ENCODE results near the gene MGAT5B. TPM values are rescaled to one million over a fixed set of nuclear protein-coding genes. Genes with fewer than 3 reads are reported as not detected.

MGAT5B gene
- total RNA-seq, 5 donors from 2014 or later (not counting 1 experiment from before 2014, with no cell fraction given), result 0.15 to 2.4 (median 0.79) TPM

DNA sequence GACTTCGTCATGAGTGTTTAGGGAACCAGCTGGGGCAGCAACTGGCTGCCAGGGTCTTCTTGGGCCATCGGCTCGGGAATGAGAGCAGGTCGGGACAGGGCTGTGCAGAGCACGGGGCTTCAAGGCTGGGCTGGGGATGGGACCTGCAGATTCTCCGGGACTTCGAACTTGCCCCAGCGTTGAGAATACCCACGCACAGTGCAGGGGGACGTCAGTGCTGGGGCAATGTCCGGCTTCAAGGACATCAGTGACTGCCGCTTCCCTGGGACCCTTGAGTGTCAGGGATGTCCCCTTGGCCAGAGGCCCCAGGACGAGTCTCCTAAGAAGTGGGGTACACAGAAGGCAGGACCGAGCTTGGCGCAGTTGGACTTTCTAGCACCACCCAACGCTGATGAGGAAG is 76.3 kb downstream of the MGAT5B start:
- ChIA-PET CTCF (no interaction called here), POLR2A (no interaction called here)
- no peak for ATAC-seq (replicated peaks in 1 of 4)
- Mint-ChIP-seq H3K27ac (no peak overlapping the region), H3K36me3 (no peaks in the 10 kb centered on the region), H3K4me1 (no peaks in the 10 kb centered on the region), H3K4me3 (no peak overlapping the region), H3K27me3 (no peaks in the 10 kb centered on the region), H3K9me3 (no peaks in the 10 kb centered on the region)
- Histone ChIP-seq H3K27me3 (replicated peaks in 1 of 2; ENCODE audit: control insufficient read depth in 2 of 2, extremely low read depth in 1 of 2, insufficient read depth in 2 of 2, low read length in 1 of 2) (peaks cover 0 to 22% of the 10 kb centered on the region in 2 experiments), H3K4me1 (ENCODE audit: control insufficient read depth in 1 of 2, extremely low read depth in 1 of 2, insufficient read depth in 2 of 2, low read length in 2 of 2) (no peaks in the 10 kb centered on the region), H3K27ac (ENCODE audit: low read length) (no peak overlapping the region), H3K9me3 (no peaks in the 10 kb centered on the region), H3K4me3 (ENCODE audit: control insufficient read depth in 1 of 2, extremely low read depth in 1 of 2, low read length in 1 of 2) (no peak overlapping the region), H3K36me3 (ENCODE audit: control insufficient read depth in 2 of 2, extremely low read depth in 1 of 2, insufficient read depth in 1 of 2, low read length in 1 of 2) (no peaks in the 10 kb centered on the region)
- WGBS (ENCODE audit: insufficient coverage), result 82% methylated on average over 15 of the region's 16 CpGs
- DNase-seq, result no peak

DNA sequence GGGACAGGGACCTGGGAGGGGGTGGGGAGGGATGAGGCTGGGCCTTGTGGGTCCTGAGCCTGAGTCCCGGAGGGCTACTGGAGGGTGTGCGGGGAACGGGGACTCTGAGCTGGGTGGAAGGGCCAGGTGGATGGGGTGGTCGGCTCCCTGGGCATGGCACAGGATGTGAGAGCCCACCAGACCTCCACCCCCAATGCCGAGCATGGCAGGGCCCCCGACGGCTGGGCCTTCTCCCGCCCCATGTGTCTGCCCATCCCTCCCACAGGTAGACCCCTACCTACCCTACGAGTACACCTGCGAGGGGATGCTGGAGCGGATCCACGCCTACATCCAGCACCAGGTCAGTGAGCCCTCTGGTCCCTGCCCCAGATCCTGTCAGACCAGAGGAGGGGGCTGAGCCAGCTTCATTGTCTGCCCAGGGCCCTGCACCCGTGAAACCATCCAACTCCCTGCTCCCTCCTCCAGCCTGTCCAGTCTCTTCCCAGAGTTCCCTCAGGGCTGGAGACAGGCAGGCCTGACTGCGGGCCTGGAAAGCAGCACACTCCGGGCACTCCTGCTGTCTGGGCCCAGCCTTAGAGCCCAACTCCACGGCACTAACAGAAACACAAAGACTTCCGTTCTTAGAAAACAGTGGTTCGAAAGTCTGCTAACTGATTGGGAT is 78.0 kb downstream of the MGAT5B start:
- H3K4me1 ChIP-seq (ENCODE audit: control insufficient read depth in 1 of 2, extremely low read depth in 1 of 2, insufficient read depth in 2 of 2, low read length in 2 of 2), result no peaks in the 10 kb centered on the region
- ChIA-PET POLR2A (interaction anchor here in 1 of 2 donors (0.6 kb wide), 1 partner anchor 380 kb away, joined by 7 read pairs; no protein-coding TSS in a partner anchor), CTCF (no interaction called here)
- Mint-ChIP-seq H3K27me3 (no peaks in the 10 kb centered on the region), H3K9me3 (no peaks in the 10 kb centered on the region), H3K27ac (no peak overlapping the region), H3K4me1 (no peaks in the 10 kb centered on the region), H3K36me3 (no peaks in the 10 kb centered on the region), H3K4me3 (no peak overlapping the region)
- H3K27me3 ChIP-seq (replicated peaks in 1 of 2; ENCODE audit: control insufficient read depth in 2 of 2, extremely low read depth in 1 of 2, insufficient read depth in 2 of 2, low read length in 1 of 2), result peaks cover 0 to 20% of the 10 kb centered on the region in 2 experiments
- no peak overlapping the region for H3K27ac ChIP-seq (ENCODE audit: low read length)
- WGBS (ENCODE audit: insufficient coverage), result 89% methylated on average over 8 of the region's 18 CpGs
- H3K4me3 ChIP-seq (ENCODE audit: control insufficient read depth in 1 of 2, extremely low read depth in 1 of 2, low read length in 1 of 2), result no peak overlapping the region
- DNase-seq, result no peak
- H3K36me3 ChIP-seq (ENCODE audit: control insufficient read depth in 2 of 2, extremely low read depth in 1 of 2, insufficient read depth in 1 of 2, low read length in 1 of 2), result no peaks in the 10 kb centered on the region
- no peak for ATAC-seq (replicated peaks in 1 of 4)
- H3K9me3 ChIP-seq, result no peaks in the 10 kb centered on the region

DNA sequence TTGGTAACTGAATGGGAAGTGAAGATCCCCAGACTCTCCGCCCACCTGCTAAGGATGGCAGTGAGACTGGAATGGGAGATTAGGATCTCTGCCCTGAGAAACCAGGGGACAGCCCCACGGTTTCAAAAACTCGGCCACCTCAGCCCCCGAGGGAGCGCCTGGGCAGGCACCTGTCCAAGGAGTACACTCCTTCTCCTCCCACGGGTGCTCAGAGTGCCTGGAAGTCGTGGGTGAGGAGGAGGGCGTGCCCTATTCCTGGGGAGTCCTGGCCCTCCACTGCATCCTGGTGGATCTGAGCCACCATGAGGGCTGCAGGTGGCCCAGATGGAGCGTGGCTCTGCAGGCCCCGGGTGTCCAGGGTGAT is 78.5 kb downstream of the MGAT5B start:
- no peak overlapping the region for H3K4me3 ChIP-seq (ENCODE audit: control insufficient read depth in 1 of 2, extremely low read depth in 1 of 2, low read length in 1 of 2)
- H3K27ac ChIP-seq (ENCODE audit: low read length), result no peak overlapping the region
- Mint-ChIP-seq H3K4me3 (no peak overlapping the region), H3K9me3 (no peaks in the 10 kb centered on the region), H3K27ac (no peak overlapping the region), H3K4me1 (no peaks in the 10 kb centered on the region), H3K27me3 (no peaks in the 10 kb centered on the region), H3K36me3 (no peaks in the 10 kb centered on the region)
- ChIA-PET CTCF (no interaction called here), POLR2A (no interaction called here)
- peaks cover 0 to 18% of the 10 kb centered on the region in 2 experiments for H3K27me3 ChIP-seq (replicated peaks in 1 of 2; ENCODE audit: control insufficient read depth in 2 of 2, extremely low read depth in 1 of 2, insufficient read depth in 2 of 2, low read length in 1 of 2)
- DNase-seq (no peak), ATAC-seq (replicated peaks in 1 of 4) (peak in 1 of 4 experiments; percentile 17)
- H3K36me3 ChIP-seq (ENCODE audit: control insufficient read depth in 2 of 2, extremely low read depth in 1 of 2, insufficient read depth in 1 of 2, low read length in 1 of 2), result no peaks in the 10 kb centered on the region
- WGBS (ENCODE audit: insufficient coverage), result 73% methylated on average over 4 of the region's 10 CpGs
- no peaks in the 10 kb centered on the region for H3K4me1 ChIP-seq (ENCODE audit: control insufficient read depth in 1 of 2, extremely low read depth in 1 of 2, insufficient read depth in 2 of 2, low read length in 2 of 2)
- no peaks in the 10 kb centered on the region for H3K9me3 ChIP-seq

DNA sequence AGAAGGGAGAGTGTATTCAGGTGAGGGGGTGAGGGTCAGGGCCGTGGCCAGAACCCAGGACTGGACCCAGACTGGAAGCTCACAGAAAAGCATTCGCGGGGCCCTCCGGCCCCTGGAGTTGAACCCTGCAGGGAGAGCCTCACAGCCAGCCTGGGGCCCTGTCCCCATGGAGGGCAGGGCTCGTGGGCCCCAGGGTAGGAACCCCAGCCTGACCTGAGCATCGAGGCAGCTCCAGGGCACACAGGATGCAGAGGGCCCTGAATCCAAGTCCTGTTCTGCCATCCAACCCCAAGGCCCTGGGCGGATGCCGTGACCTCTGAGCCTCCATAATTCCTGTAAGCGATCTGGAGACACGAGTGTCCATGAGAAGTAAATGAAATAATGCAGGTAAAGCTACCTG is 79.1 kb downstream of the MGAT5B start:
- Mint-ChIP-seq H3K27ac (no peak overlapping the region), H3K36me3 (no peaks in the 10 kb centered on the region), H3K4me3 (no peak overlapping the region), H3K27me3 (no peaks in the 10 kb centered on the region), H3K4me1 (no peaks in the 10 kb centered on the region), H3K9me3 (no peaks in the 10 kb centered on the region)
- H3K9me3 ChIP-seq, result no peaks in the 10 kb centered on the region
- peaks cover 0 to 18% of the 10 kb centered on the region in 2 experiments for H3K27me3 ChIP-seq (replicated peaks in 1 of 2; ENCODE audit: control insufficient read depth in 2 of 2, extremely low read depth in 1 of 2, insufficient read depth in 2 of 2, low read length in 1 of 2)
- no peaks in the 10 kb centered on the region for H3K4me1 ChIP-seq (ENCODE audit: control insufficient read depth in 1 of 2, extremely low read depth in 1 of 2, insufficient read depth in 2 of 2, low read length in 2 of 2)
- H3K4me3 ChIP-seq (ENCODE audit: control insufficient read depth in 1 of 2, extremely low read depth in 1 of 2, low read length in 1 of 2), result no peak overlapping the region
- H3K27ac ChIP-seq (ENCODE audit: low read length), result no peak overlapping the region
- WGBS (ENCODE audit: insufficient coverage), result 81% methylated on average over 9 of the region's 10 CpGs
- ATAC-seq (replicated peaks in 1 of 4) (no peak), DNase-seq (no peak)
- POLR2A ChIA-PET, result no interaction called here
- CTCF ChIA-PET, result no interaction called here
- H3K36me3 ChIP-seq (ENCODE audit: control insufficient read depth in 2 of 2, extremely low read depth in 1 of 2, insufficient read depth in 1 of 2, low read length in 1 of 2), result no peaks in the 10 kb centered on the region

- no peak for ATAC-seq (replicated peaks in 1 of 4)
- H3K27ac ChIP-seq (ENCODE audit: low read length), result no peak overlapping the region
- no peaks in the 10 kb centered on the region for H3K36me3 ChIP-seq (ENCODE audit: control insufficient read depth in 2 of 2, extremely low read depth in 1 of 2, insufficient read depth in 1 of 2, low read length in 1 of 2)
- no peaks in the 10 kb centered on the region for H3K4me1 Mint-ChIP-seq
- no peaks in the 10 kb centered on the region for H3K27me3 Mint-ChIP-seq
- H3K4me3 ChIP-seq (ENCODE audit: control insufficient read depth in 1 of 2, extremely low read depth in 1 of 2, low read length in 1 of 2), result no peak overlapping the region
- no peaks in the 10 kb centered on the region for H3K9me3 Mint-ChIP-seq
- DNase-seq, result no peak
- H3K36me3 Mint-ChIP-seq, result no peaks in the 10 kb centered on the region
- no peak overlapping the region for H3K4me3 Mint-ChIP-seq
- no peak overlapping the region for H3K27ac Mint-ChIP-seq
- CTCF ChIA-PET, result no interaction called here
- POLR2A ChIA-PET, result no interaction called here
- 59% methylated on average over 10 of the region's 17 CpGs for WGBS (ENCODE audit: insufficient coverage)
- peaks cover 0 to 18% of the 10 kb centered on the region in 2 experiments for H3K27me3 ChIP-seq (replicated peaks in 1 of 2; ENCODE audit: control insufficient read depth in 2 of 2, extremely low read depth in 1 of 2, insufficient read depth in 2 of 2, low read length in 1 of 2)
- no peaks in the 10 kb centered on the region for H3K4me1 ChIP-seq (ENCODE audit: control insufficient read depth in 1 of 2, extremely low read depth in 1 of 2, insufficient read depth in 2 of 2, low read length in 2 of 2)
- no peaks in the 10 kb centered on the region for H3K9me3 ChIP-seq
Measured at GRCh38 chr17:76947771-76948170, 79.6 kb downstream of the MGAT5B start.

DNA sequence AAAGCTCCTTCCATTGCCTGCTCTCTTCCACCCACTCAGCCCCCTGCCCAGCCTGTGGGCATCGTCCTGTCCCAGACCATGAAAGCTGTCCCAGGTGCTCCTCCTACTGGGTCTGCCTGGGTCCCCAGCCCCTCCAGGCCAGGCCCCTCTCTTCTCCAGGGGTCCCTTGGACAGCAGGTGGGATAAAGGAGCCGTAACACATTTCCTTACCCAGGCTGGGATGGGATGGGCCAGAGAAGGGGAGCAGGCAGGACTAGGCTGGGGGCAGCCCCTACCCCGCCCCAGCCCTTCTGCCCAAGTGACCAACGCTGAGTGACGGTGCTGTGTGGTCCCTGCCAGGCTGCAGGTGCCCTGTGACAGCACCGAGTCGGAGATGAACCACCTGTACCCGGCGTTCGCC is 80.1 kb downstream of the MGAT5B start:
- Mint-ChIP-seq H3K9me3 (no peaks in the 10 kb centered on the region), H3K27ac (no peak overlapping the region), H3K36me3 (no peaks in the 10 kb centered on the region), H3K4me3 (no peak overlapping the region), H3K4me1 (no peaks in the 10 kb centered on the region), H3K27me3 (no peaks in the 10 kb centered on the region)
- 91% methylated on average over 9 of the region's 10 CpGs for WGBS (ENCODE audit: insufficient coverage)
- ChIA-PET CTCF (no interaction called here), POLR2A (no interaction called here)
- peaks cover 0 to 18% of the 10 kb centered on the region in 2 experiments for H3K27me3 ChIP-seq (replicated peaks in 1 of 2; ENCODE audit: control insufficient read depth in 2 of 2, extremely low read depth in 1 of 2, insufficient read depth in 2 of 2, low read length in 1 of 2)
- H3K9me3 ChIP-seq, result no peaks in the 10 kb centered on the region
- no peaks in the 10 kb centered on the region for H3K4me1 ChIP-seq (ENCODE audit: control insufficient read depth in 1 of 2, extremely low read depth in 1 of 2, insufficient read depth in 2 of 2, low read length in 2 of 2)
- H3K27ac ChIP-seq (ENCODE audit: low read length), result no peak overlapping the region
- no peak overlapping the region for H3K4me3 ChIP-seq (ENCODE audit: control insufficient read depth in 1 of 2, extremely low read depth in 1 of 2, low read length in 1 of 2)
- ATAC-seq (replicated peaks in 1 of 4) (no peak), DNase-seq (no peak)
- no peaks in the 10 kb centered on the region for H3K36me3 ChIP-seq (ENCODE audit: control insufficient read depth in 2 of 2, extremely low read depth in 1 of 2, insufficient read depth in 1 of 2, low read length in 1 of 2)

All from T-cell (primary cell).